Muscle of leg (tissue), 11 donors: ENCODE measurements around the gene PPFIBP1. TPM values are rescaled to one million over a fixed set of nuclear protein-coding genes. Genes with fewer than 3 reads are reported as not detected.

Experiments used
- DNase-seq: peaks from one replicate; pipeline ENCODE4 v3.0.0; 2013
- H3K27ac ChIP-seq: one replicate; pipeline ENCODE4 v1.5.1; 2013; ENCODE audit warnings: mild to moderate bottlenecking, low read length, control low read depth
- H3K27me3 ChIP-seq: one replicate; pipeline ENCODE4 v1.6.1; 2013; ENCODE audit warnings: low read length; ENCODE audit not compliant: control insufficient read depth, insufficient read depth
- H3K36me3 ChIP-seq: one replicate; pipeline ENCODE4 v1.6.1; 2013; ENCODE audit warnings: low read length; ENCODE audit not compliant: control insufficient read depth, insufficient read depth
- H3K4me1 ChIP-seq: one replicate; pipeline ENCODE4 v1.6.1; 2013; ENCODE audit warnings: low read length; ENCODE audit not compliant: control insufficient read depth, insufficient read depth
- H3K4me3 ChIP-seq: one replicate; pipeline ENCODE4 v1.5.1; 2013; ENCODE audit warnings: low read length, control low read depth
- H3K9me3 ChIP-seq: replicated peaks from 2 replicates; pipeline ENCODE4 v1.6.1; 2013; ENCODE audit warnings: low read depth, low read length; ENCODE audit not compliant: control insufficient read depth
- WGBS: methylation state at CpG from one replicate; pipeline ENCODE4 v1.1.5; 2013; ENCODE audit warnings: missing lambda C conversion rate; ENCODE audit not compliant: insufficient coverage; 5-methylcytosine and 5-hydroxymethylcytosine counted together
- polyA plus RNA-seq, 8 donors: library from polyadenylated mRNA; unstranded; fragments of 120-200 nt; gene quantifications; one replicate each; pipeline versions ENCODE4 v1.2.1 to v1.2.3, GENCODE V29; 2013; ENCODE audit warnings: inconsistent platforms in 1 of 8, low replicate concordance in 1 of 8; ENCODE audit not compliant: insufficient read length in 8 of 8, insufficient read depth in 1 of 8
- total RNA-seq: library from RNA; stranded (reverse); fragments of 120-200 nt; gene quantifications from one replicate; pipeline ENCODE4 v1.2.4, GENCODE V29; 2013

PPFIBP1 gene
- total and polyA plus RNA-seq, 9 donors = 24.1 to 51.4 (median 37.3) TPM

DNA sequence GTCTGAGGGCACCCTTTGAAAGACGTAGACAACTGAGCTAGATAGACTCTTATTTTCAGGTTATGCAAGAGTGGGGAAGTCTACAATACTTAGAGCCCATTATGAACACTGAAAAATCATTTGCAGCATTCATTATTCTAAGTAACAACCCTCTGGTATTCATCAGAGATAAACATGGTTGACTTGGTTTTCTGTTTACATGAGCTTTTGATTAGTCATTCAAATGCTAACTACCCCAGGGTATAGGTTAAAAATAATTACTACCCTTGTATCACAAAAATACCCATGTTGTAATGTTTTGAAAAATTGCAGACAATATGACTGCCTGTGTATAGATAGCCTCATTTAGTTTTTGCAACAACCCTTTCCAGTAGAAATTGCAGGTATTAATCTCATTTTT is 78.5 kb downstream of the PPFIBP1 start:
- Histone ChIP-seq H3K27me3 (no peaks in the 10 kb centered on the region), H3K9me3 (no peaks in the 10 kb centered on the region), H3K4me3 (no peak overlapping the region), H3K27ac (no peak overlapping the region), H3K36me3 (no peaks in the 10 kb centered on the region), H3K4me1 (peaks cover 4% of the 10 kb centered on the region)
- DNase-seq = no peak
- no CpG with 5 or more reads among the region's 1 CpG for WGBS

DNA sequence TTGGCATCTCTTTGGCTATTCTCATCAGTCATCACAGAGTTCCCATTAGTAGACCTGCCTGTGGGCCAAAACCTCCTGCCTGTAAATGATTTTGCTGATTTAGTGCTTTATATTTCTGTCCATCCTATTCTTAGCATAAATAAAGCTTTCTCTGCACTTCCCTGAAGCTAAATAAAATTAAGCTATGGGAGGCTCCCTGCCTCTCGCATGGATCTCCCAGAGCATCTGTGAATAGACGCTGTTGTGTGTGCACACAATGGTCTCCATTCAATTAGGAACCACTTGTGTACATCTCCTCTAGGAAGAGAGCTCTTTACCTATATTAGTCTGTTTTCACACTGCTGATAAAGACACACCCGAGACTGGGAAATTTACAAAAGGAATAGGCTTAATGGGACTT is 80.4 kb downstream of the PPFIBP1 start:
- no peaks in the 10 kb centered on the region for H3K27me3 ChIP-seq
- DNase-seq = no peak
- H3K36me3 ChIP-seq = no peaks in the 10 kb centered on the region
- no CpG with 5 or more reads among the region's 3 CpGs for WGBS
- H3K9me3 ChIP-seq = no peaks in the 10 kb centered on the region
- H3K27ac ChIP-seq = no peak overlapping the region
- H3K4me1 ChIP-seq = peaks cover 2% of the 10 kb centered on the region
- H3K4me3 ChIP-seq = no peak overlapping the region

DNA sequence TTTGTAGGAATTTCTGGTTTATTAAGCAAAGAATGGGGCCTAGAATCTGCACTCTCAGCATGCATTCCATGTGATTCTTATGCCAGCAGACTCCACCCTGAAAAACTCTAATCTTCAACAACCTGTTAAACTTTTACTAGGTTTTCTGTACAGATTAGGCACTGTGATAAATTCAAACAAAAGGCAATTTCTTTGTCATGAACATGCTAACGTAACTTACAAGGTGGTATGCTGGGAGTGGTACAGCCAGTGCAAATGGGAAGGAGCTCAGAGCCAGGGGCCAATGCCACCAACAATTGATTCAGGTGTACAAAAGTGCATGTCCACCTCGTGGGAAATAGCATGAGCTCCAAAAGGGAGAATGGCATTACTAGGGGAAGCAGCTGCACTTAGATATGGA is 83.0 kb downstream of the PPFIBP1 start:
- Histone ChIP-seq H3K27ac (no peak overlapping the region), H3K9me3 (no peaks in the 10 kb centered on the region), H3K27me3 (no peaks in the 10 kb centered on the region), H3K36me3 (no peaks in the 10 kb centered on the region), H3K4me3 (no peak overlapping the region), H3K4me1 (peaks cover 4% of the 10 kb centered on the region)
- WGBS = 87% methylated on average over 2 of the region's 2 CpGs
- no peak for DNase-seq

DNA sequence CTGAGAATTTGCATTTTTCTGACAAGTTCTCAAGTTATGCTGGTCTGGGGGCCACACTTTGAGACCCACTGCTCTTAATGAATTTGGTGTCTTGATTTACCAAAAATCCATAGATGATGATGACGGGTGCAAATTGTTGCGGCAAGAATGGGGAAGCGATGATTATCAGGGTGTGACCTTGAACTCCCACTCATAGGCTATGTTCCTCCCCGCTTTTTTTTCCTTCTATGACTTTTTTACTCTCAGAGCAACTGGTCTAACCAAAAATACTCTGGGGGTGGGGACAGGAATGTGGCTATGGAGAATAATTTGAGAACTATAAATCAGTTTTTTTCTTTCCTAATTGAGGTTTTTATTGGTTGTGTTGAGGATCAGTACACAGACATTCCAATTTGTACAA is 83.6 kb downstream of the PPFIBP1 start:
- Histone ChIP-seq H3K4me3 (no peak overlapping the region), H3K27me3 (no peaks in the 10 kb centered on the region), H3K4me1 (peaks cover 4% of the 10 kb centered on the region), H3K27ac (no peak overlapping the region), H3K9me3 (no peaks in the 10 kb centered on the region), H3K36me3 (no peaks in the 10 kb centered on the region)
- no CpG with 5 or more reads among the region's 4 CpGs for WGBS
- no peak for DNase-seq

DNA sequence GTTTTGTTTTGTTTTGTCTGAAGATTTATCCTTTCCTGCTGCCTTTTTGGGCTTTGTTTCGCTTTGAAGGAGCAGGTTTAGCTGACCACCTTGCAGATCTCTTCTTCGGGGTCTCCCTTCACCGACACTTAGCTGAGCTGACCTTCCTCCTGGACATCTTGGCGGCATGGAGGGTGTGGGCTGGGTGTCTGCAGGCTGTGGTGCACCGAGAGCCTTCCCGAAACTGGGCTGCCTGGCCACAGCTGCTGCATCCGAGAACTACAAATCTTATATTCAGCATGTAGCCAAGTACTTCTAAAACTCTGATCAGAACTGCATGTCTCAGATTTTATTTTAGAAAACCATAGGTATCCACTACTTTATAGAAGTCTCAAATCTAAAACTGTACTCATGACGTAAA is 84.9 kb downstream of the PPFIBP1 start:
- no peaks in the 10 kb centered on the region for H3K36me3 ChIP-seq
- no peaks in the 10 kb centered on the region for H3K9me3 ChIP-seq
- 72% methylated on average over 7 of the region's 8 CpGs for WGBS
- no peak for DNase-seq
- H3K27me3 ChIP-seq = no peaks in the 10 kb centered on the region
- H3K4me1 ChIP-seq = peaks cover 4% of the 10 kb centered on the region
- H3K4me3 ChIP-seq = no peak overlapping the region
- H3K27ac ChIP-seq = no peak overlapping the region

DNA sequence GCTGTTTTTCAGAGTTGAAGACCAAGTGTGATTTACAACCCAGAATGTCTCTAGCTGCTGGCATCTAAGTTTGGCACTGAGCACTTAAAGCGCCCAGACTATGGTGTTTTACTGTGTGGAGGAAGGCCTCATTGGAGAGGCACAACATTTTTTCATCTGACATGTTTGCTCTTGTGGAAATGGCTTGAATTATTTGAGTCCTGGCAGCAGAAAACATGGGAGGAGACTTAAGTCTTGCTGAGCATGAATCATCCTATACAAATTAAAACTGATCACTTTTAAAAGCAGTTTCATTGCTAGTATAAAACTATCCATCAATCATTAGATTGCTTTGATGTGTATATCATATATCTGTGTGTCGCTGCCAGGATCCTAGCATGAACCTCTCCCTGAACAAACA is 86.4 kb downstream of the PPFIBP1 start:
- DNase-seq = peak; percentile 43
- WGBS = no CpG with 5 or more reads among the region's 2 CpGs
- no peaks in the 10 kb centered on the region for H3K27me3 ChIP-seq
- H3K4me1 ChIP-seq = peaks cover 6% of the 10 kb centered on the region
- H3K27ac ChIP-seq = peak overlapping the region; percentile 2
- H3K36me3 ChIP-seq = no peaks in the 10 kb centered on the region
- no peaks in the 10 kb centered on the region for H3K9me3 ChIP-seq
- H3K4me3 ChIP-seq = no peak overlapping the region

DNA sequence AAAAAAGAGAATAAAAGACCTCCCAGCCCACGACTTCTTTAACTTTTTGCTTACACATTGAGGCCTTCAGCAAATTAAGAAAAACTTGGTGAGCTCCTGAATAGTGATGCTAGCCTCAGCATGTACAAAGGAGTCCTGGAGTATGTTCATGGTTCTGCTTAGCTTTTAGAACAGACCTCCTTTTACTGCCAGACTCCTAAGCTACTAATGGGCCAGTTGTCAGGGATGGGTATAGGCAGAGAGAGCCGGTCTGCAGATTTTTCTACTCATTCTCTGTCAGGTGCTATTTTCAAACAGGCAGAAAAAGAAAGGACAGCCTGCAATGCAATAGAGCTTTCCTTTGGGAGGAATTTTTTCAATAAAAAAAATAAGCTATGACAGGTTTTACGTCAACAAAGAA is 90.4 kb downstream of the PPFIBP1 start:
- Histone ChIP-seq H3K27me3 (no peaks in the 10 kb centered on the region), H3K4me1 (peaks cover 9% of the 10 kb centered on the region), H3K27ac (no peak overlapping the region), H3K36me3 (no peaks in the 10 kb centered on the region), H3K4me3 (no peak overlapping the region), H3K9me3 (no peaks in the 10 kb centered on the region)
- no CpG with 5 or more reads among the region's 3 CpGs for WGBS
- DNase-seq = no peak

DNA sequence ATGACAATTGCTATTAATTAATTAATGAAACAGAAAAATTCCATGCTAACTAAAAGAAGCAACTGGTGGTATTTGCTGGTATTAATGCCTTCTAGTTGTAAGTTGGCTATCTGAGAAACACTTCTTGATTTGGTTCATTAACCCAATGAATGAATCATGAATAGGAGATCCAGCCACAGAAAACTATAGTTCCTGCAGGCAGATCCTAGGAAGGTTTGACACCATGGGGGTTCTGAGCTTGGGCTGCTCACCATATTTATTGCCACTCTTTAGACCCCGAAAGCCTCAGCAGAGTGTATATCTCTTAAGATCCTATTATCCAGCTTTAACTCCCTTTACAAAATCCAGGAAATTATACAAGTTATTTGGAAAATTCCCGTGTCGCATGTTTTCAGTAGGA is 90.9 kb downstream of the PPFIBP1 start:
- H3K4me1 ChIP-seq = peaks cover 9% of the 10 kb centered on the region
- no peaks in the 10 kb centered on the region for H3K36me3 ChIP-seq
- H3K27ac ChIP-seq = no peak overlapping the region
- no CpG with 5 or more reads among the region's 3 CpGs for WGBS
- no peak overlapping the region for H3K4me3 ChIP-seq
- no peak for DNase-seq
- H3K27me3 ChIP-seq = no peaks in the 10 kb centered on the region
- H3K9me3 ChIP-seq = no peaks in the 10 kb centered on the region

DNA sequence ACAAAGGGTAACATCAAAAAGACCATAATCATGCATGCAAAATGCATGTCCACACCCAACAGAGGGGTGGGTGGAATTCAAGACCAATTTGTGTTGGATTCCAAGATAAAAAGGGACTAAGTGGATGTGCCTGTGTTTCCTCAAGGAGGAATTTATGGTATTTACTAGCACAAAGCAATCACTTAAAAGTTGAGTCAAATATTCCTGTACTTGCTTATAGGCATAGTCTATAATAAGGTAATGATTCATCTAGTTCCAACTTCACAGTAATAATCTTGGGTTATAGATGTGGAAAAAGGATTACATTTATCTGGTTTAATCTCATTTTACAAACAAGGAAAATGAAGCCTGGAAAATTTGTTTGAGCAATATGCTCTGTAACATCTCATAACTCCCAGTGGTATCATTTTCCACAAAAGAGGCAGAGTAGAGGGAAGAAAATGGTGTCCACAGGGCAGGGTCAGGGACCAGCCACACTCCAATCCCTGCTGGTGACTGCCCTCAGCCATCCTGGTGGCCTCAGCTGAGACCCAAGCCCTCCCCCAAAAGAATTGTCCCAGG is 91.4 kb downstream of the PPFIBP1 start:
- H3K36me3 ChIP-seq = no peaks in the 10 kb centered on the region
- H3K4me1 ChIP-seq = peaks cover 7% of the 10 kb centered on the region
- no peaks in the 10 kb centered on the region for H3K9me3 ChIP-seq
- DNase-seq = no peak
- no peaks in the 10 kb centered on the region for H3K27me3 ChIP-seq
- H3K27ac ChIP-seq = no peak overlapping the region
- H3K4me3 ChIP-seq = no peak overlapping the region

DNA sequence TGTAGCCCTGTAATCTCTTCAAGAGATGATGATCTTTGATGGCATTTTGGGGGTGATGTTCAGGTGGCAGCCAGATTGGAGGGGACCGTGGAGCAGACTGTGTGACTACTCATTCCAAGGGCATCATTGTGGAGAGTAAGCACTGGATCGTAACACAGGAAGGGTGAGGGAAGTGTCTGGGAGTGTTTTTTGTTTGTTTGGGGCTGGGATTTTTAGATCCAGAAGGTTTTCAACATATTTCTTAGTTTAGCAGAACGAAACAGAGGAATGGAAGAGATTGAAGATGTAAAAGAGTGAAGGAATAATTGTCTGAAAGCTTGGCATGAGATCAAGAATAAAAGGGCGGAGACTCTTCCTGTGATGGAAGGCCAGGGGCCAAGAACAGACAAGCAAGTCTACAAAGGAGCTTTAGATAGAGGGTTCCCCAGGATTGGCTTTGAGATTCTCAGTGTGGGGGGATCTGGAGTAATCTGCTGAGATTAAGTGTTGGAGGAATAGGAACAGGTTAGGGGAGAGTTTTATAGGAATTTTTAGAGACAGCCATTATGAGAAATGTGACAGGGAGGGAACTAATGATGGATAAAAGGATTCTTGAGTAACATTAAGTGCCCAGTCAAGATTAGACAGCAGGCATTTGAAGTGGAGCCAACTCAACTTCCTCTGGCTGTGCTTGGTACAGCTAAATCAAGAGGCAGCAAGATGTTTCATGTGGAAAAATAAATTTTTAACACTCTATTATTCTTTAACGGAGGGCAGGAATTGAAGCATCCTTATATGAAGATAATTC is 92.5 kb downstream of the PPFIBP1 start:
- Histone ChIP-seq H3K4me3 (no peak overlapping the region), H3K4me1 (peaks cover 7% of the 10 kb centered on the region), H3K9me3 (no peaks in the 10 kb centered on the region), H3K27me3 (no peaks in the 10 kb centered on the region), H3K36me3 (no peaks in the 10 kb centered on the region), H3K27ac (no peak overlapping the region)
- 73% methylated on average over 4 of the region's 5 CpGs for WGBS
- DNase-seq = no peak
